HepG2 (cell line): ENCODE data around the gene GSAP. TPM values are rescaled to one million over a fixed set of nuclear protein-coding genes. Genes with fewer than 3 reads are reported as not detected.

Source experiments
- ATAC-seq: fragments of 200-7000 bp; cut with Tn5 transposase; 3 replicates; pipeline ENCODE4 v1.9.1; 2020; ENCODE audit warnings: mild to moderate bottlenecking, moderate library complexity
- BruUV-seq: library from RNA; stranded (reverse); fragments of 400-500 nt; replicated peaks from 2 replicates; lab custom pipeline; 2021; lab: Mats Ljungman, UMichigan
- CTCF ChIA-PET: fragments of 300-600 bp; formaldehyde crosslinking; extraction: SDS; loops from one replicate; lab custom pipeline; 2021; ENCODE audit warnings: low total read pairs, inconsistent platforms, low intra/inter-chr PET ratio; lab: Yijun Ruan, JAX
- POLR2A ChIA-PET: fragments of 350-600 bp; sonication (Branson Sonifier 250); formaldehyde crosslinking; loops from one replicate; lab custom pipeline; 2020; ENCODE audit warnings: antibody characterized with exemption, inconsistent platforms; lab: Yijun Ruan, JAX
- DNase-seq: peaks from one replicate; pipeline ENCODE4 v3.0.0-alpha.2; 2015; ENCODE audit warnings: low spot score
- FAIRE-seq: peaks from 3 replicates; lab custom pipeline; 2011; peaks lifted over from hg19 to GRCh38; lab: Jason Lieb, UNC
- H2AFZ ChIP-seq: one replicate; pipeline ENCODE4 v1.6.1; 2011; ENCODE audit warnings: low read length, inconsistent platforms
- H3K27ac ChIP-seq: fragments of 300-600 bp; 3 replicates; pipeline ENCODE4 v1.8.0; 2011; ENCODE audit warnings: mixed run types, mild to moderate bottlenecking, mixed read lengths, low read length, inconsistent platforms; ENCODE audit not compliant: insufficient read depth; ENCODE audit errors: extremely low read length
- H3K27me3 ChIP-seq, 2 experiments: fragments of 200-600 bp in 1 of 2; 2 replicates in 1 of 2; 3 replicates in 1 of 2; pipeline versions ENCODE4 v1.6.0 to v1.8.0; 2011; ENCODE audit warnings: low read length in 2 of 2, mild to moderate bottlenecking in 2 of 2, moderate library complexity in 2 of 2, inconsistent platforms in 1 of 2; ENCODE audit not compliant: insufficient read depth in 2 of 2, control insufficient read depth in 1 of 2
- H3K36me3 ChIP-seq, 2 experiments: fragments of 200-600 bp in 1 of 2; replicated peaks in 1 of 2; 2 replicates in 1 of 2; 3 replicates in 1 of 2; pipeline versions ENCODE4 v1.5.1 to v1.8.0; 2011; ENCODE audit warnings: low read length in 2 of 2, inconsistent platforms in 1 of 2; ENCODE audit not compliant: insufficient read depth in 2 of 2, control insufficient read depth in 1 of 2
- H3K4me1 ChIP-seq: 2 replicates; pipeline ENCODE4 v1.5.1; 2012; ENCODE audit warnings: low read length, inconsistent platforms; ENCODE audit not compliant: insufficient read depth
- H3K4me2 ChIP-seq: 2 replicates; pipeline ENCODE4 v1.6.0; 2011; ENCODE audit warnings: low read depth, low read length, inconsistent platforms
- H3K4me3 ChIP-seq, 3 experiments: fragments of 200-600 bp in 1 of 3; sonication (generic), shearing (Covaris generic) in 1 of 3; replicated peaks in 1 of 3; 2 replicates each; pipeline ENCODE4 v1.5.1; 2011 to 2016; ENCODE audit warnings: low read length in 3 of 3, inconsistent platforms in 2 of 3, low read depth in 2 of 3, mild to moderate bottlenecking in 2 of 3, control low read depth in 1 of 3, mixed read lengths in 1 of 3; ENCODE audit not compliant: insufficient read depth in 1 of 3
- H3K79me2 ChIP-seq: one replicate; pipeline ENCODE4 v1.6.1; 2011; ENCODE audit warnings: low read length, inconsistent platforms; ENCODE audit not compliant: insufficient read depth
- H3K9ac ChIP-seq: 2 replicates; pipeline ENCODE4 v1.6.0; 2011; ENCODE audit warnings: mild to moderate bottlenecking, low read depth, low read length, inconsistent platforms; ENCODE audit not compliant: insufficient read depth
- H3K9me3 ChIP-seq: 2 replicates; pipeline ENCODE4 v1.5.1; 2012; ENCODE audit warnings: mild to moderate bottlenecking, low read length
- H4K20me1 ChIP-seq: 2 replicates; pipeline ENCODE4 v1.6.0; 2011; ENCODE audit warnings: inconsistent platforms, mild to moderate bottlenecking, low read length, moderate library complexity; ENCODE audit not compliant: insufficient read depth
- MAFF ChIP-seq: IDR thresholded peaks from 2 replicates; pipeline ENCODE4 v1.6.1; 2011; ENCODE audit warnings: low read depth, low read length, improper control_type of control experiment
- MAFK ChIP-seq, 2 experiments: IDR thresholded peaks in 1 of 2; conservative IDR thresholded peaks in 1 of 2; 2 replicates each; pipeline ENCODE4 v1.6.1; 2011; ENCODE audit warnings: improper control_type of control experiment in 2 of 2, low read length in 2 of 2
- NCOA1 ChIP-seq: sonication (generic); formaldehyde crosslinking; IDR thresholded peaks from 2 replicates; pipeline ENCODE4 v1.9.0; 2021; ENCODE audit warnings: missing genetic modification reagents
- RNF219 ChIP-seq: sonication (generic); formaldehyde crosslinking; IDR thresholded peaks from 2 replicates; pipeline ENCODE4 v1.5.0; 2020; ENCODE audit warnings: mild to moderate bottlenecking, missing genetic modification reagents
- SOX13 ChIP-seq, 3 experiments: fragments of 450-650 bp in 1 of 3; sonication (generic) in 1 of 3; formaldehyde crosslinking in 1 of 3; IDR thresholded peaks in 2 of 3; conservative IDR thresholded peaks in 1 of 3; 2 replicates each; pipeline versions ENCODE4 v1.5.0 to v1.6.1; 2016 to 2020; ENCODE audit warnings: antibody characterized with exemption in 1 of 3, mild to moderate bottlenecking in 1 of 3, missing compliant biosample characterization in 1 of 3, missing genetic modification reagents in 1 of 3, moderate library complexity in 1 of 3
- TOPORS ChIP-seq: sonication (generic); formaldehyde crosslinking; IDR thresholded peaks from 2 replicates; pipeline ENCODE4 v1.8.0; 2023; ENCODE audit warnings: mild to moderate bottlenecking, missing genetic modification reagents
- ZNF138 ChIP-seq: sonication (generic); formaldehyde crosslinking; IDR thresholded peaks from 2 replicates; pipeline ENCODE4 v1.5.0; 2020; ENCODE audit warnings: mild to moderate bottlenecking, low read depth, missing genetic modification reagents
- ZNF20 ChIP-seq: sonication (generic); formaldehyde crosslinking; IDR thresholded peaks from 2 replicates; pipeline ENCODE4 v1.4.0; 2020; ENCODE audit warnings: mild to moderate bottlenecking, moderate library complexity, missing genetic modification reagents
- ZNF430 ChIP-seq: sonication (generic); formaldehyde crosslinking; IDR thresholded peaks from 2 replicates; pipeline ENCODE4 v1.9.0; 2021; ENCODE audit warnings: mild to moderate bottlenecking, missing genetic modification reagents
- ZNF841 ChIP-seq: sonication (generic); formaldehyde crosslinking; IDR thresholded peaks from 2 replicates; pipeline ENCODE4 v1.8.1; 2023; ENCODE audit warnings: missing genetic modification reagents, borderline replicate concordance
- WGBS: methylation state at CpG from one replicate; pipeline ENCODE4 v1.1.6; 2017; ENCODE audit warnings: low lambda C conversion rate; 5-methylcytosine and 5-hydroxymethylcytosine counted together
- in situ Hi-C: cut with HindIII; loops from 2 replicates; pipeline ENCODE4 v1.10.0; 2017; ENCODE audit warnings: low pct_unique_long_range_greater_than_20kb; ENCODE audit not compliant: extremely low pct_ligation_motif_present
- intact Hi-C: fragments of 100-400 bp; cut with micrococcal nuclease; formaldehyde crosslinking; loops from one replicate; pipeline ENCODE4 v1.10.0; 2022; ENCODE audit not compliant: unreplicated experiment
- polyA plus RNA-seq, 8 experiments: library from polyadenylated mRNA; depleted of rRNA in 3 of 8; stranded (reverse) in 7 of 8; unstranded in 1 of 8; fragments of >200 nt; fragmentation: Illumina TruSeq in 4 of 8; extraction: Trizol in 4 of 8; gene quantifications; 2 replicates each; pipeline versions ENCODE4 v1.2.1 to v1.2.3, GENCODE V29; 2011 to 2016; ENCODE audit warnings: low read depth in 4 of 8, missing spikeins in 1 of 8, mixed read lengths in 1 of 8; ENCODE audit not compliant: insufficient read depth in 1 of 8
- total RNA-seq, 5 experiments: library from RNA; depleted of rRNA; stranded (reverse); fragments of >200 nt; fragmentation: Illumina TruSeq; extraction: Trizol; gene quantifications; 2 replicates each; pipeline ENCODE4 v1.2.3, GENCODE V29; 2016; ENCODE audit warnings: low read depth in 1 of 5

Gene GSAP
- total and polyA plus RNA-seq, 2 of the 13 experiments (the other 11 are each of a cell fraction or from before 2014, with no cell fraction given), result 34.6 to 40.6 TPM

- no peak for DNase-seq
- H4K20me1 ChIP-seq, result no peaks in the 10 kb centered on the region
- no TSS peak for BruUV-seq
- H3K4me3 ChIP-seq, result no peak overlapping the region
- intact Hi-C loops (no loop called here), in situ Hi-C loops (no loop called here)
- H3K9ac ChIP-seq, result no peak overlapping the region
- no peak overlapping the region for H3K27ac ChIP-seq
- FAIRE-seq, result no peak
- no peak overlapping the region for H2AFZ ChIP-seq
- no peak for TF ChIP-seq NCOA1 (CRISPR knock-in tag)
- no peak for TF ChIP-seq ZNF20 (CRISPR knock-in tag)
- no peak for TF ChIP-seq SOX13 (IDR thresholded peaks at IDR 0.05)
- TF ChIP-seq SOX13 (CRISPR knock-in tag; conservative IDR thresholded peaks at IDR 0.05 in 1 of 2, IDR thresholded peaks at IDR 0.05 in 1 of 2), result no peak
- TF ChIP-seq TOPORS (CRISPR knock-in tag), result no peak
- TF ChIP-seq ZNF841, result no peak
- no peak for TF ChIP-seq RNF219
- no peaks in the 10 kb centered on the region for H3K27me3 ChIP-seq
- POLR2A ChIA-PET, result no interaction called here
- peaks cover 25% of the 10 kb centered on the region for H3K4me1 ChIP-seq
- H3K36me3 ChIP-seq, result peaks cover 9 to 64% of the 10 kb centered on the region in 2 experiments
- H3K79me2 ChIP-seq, result no peaks in the 10 kb centered on the region
- CTCF ChIA-PET, result no interaction called here
- ATAC-seq, result no peak
- H3K4me2 ChIP-seq, result no peak overlapping the region
- H3K9me3 ChIP-seq, result no peaks in the 10 kb centered on the region
Observed at GRCh38 chr7:77382532-77382931, 33.6 kb downstream of the GSAP start.

GRCh38 chr7:77378584-77378983 is 37.6 kb downstream of the GSAP start:
- no peak overlapping the region for H2AFZ ChIP-seq
- no TSS peak for BruUV-seq
- FAIRE-seq (no peak), ATAC-seq (no peak), DNase-seq (no peak)
- POLR2A ChIA-PET, result no interaction called here
- no peak overlapping the region for H3K9ac ChIP-seq
- no peaks in the 10 kb centered on the region for H3K27me3 ChIP-seq
- no peaks in the 10 kb centered on the region for H4K20me1 ChIP-seq
- 94% methylated on average over 3 of the region's 3 CpGs for WGBS
- peaks cover 5% of the 10 kb centered on the region; the same call in 1 of the 2 replicates for H3K4me1 ChIP-seq
- no peak overlapping the region for H3K27ac ChIP-seq
- TF ChIP-seq MAFK (conservative IDR thresholded peaks at IDR 0.05 in 1 of 2, IDR thresholded peaks at IDR 0.05 in 1 of 2; ENCODE audit: low read length in 2 of 2) (peak; percentile 22 to 70; a peak in 3 of 4 replicates), ZNF138 (CRISPR knock-in tag) (no peak), MAFF (peak; percentile 55; the same call in 1 of the 2 replicates), ZNF430 (CRISPR knock-in tag) (no peak)
- no peak overlapping the region for H3K4me3 ChIP-seq
- intact Hi-C loops (no loop called here), in situ Hi-C loops (no loop called here)
- H3K79me2 ChIP-seq, result no peaks in the 10 kb centered on the region
- H3K4me2 ChIP-seq, result no peak overlapping the region
- CTCF ChIA-PET, result no interaction called here
- H3K36me3 ChIP-seq, result peaks cover 11 to 69% of the 10 kb centered on the region in 2 experiments
- H3K9me3 ChIP-seq, result no peaks in the 10 kb centered on the region
